ENCODE data around the gene SPOPL.

The SPOPL gene

GRCh38 chr2:138620431-138620830 lies 118.9 kb downstream of the SPOPL start:
- TF ChIP-seq, protein P1, sequence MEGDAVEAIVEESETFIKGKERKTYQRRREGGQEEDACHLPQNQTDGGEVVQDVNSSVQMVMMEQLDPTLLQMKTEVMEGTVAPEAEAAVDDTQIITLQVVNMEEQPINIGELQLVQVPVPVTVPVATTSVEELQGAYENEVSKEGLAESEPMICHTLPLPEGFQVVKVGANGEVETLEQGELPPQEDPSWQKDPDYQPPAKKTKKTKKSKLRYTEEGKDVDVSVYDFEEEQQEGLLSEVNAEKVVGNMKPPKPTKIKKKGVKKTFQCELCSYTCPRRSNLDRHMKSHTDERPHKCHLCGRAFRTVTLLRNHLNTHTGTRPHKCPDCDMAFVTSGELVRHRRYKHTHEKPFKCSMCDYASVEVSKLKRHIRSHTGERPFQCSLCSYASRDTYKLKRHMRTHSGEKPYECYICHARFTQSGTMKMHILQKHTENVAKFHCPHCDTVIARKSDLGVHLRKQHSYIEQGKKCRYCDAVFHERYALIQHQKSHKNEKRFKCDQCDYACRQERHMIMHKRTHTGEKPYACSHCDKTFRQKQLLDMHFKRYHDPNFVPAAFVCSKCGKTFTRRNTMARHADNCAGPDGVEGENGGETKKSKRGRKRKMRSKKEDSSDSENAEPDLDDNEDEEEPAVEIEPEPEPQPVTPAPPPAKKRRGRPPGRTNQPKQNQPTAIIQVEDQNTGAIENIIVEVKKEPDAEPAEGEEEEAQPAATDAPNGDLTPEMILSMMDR (IDR thresholded peaks at IDR 0.05; ENCODE audit: borderline replicate concordance, insufficient read depth, low read depth, low read length), result no peak
- no peak overlapping the region for H3K4me3 ChIP-seq (ENCODE audit: low read depth, low read length)

DNA sequence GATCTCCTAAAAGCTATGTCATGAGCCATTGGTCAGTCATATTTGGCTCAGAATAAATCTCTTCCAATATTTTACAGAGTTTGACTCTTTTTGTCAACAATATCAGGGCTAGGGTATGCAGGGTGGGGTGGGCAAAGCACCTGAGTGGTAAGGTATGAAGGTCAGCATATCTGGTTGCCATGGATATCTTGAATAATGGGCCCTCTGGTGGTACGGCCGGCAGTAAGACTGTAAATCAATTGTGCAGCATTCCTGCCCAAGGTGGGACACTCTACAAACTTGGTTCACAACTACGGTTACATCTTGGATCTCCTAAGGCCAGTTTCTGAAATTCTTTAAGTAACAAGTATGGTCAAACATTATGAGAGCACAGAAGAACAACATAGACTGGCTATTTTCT lies 119.6 kb downstream of the SPOPL start:
- H3K4me3 ChIP-seq (ENCODE audit: low read depth, low read length), result no peak overlapping the region
- TF ChIP-seq, protein P1 (IDR thresholded peaks at IDR 0.05; ENCODE audit: borderline replicate concordance, insufficient read depth, low read depth, low read length), result no peak

- TF ChIP-seq, protein P1 (IDR thresholded peaks at IDR 0.05; ENCODE audit: borderline replicate concordance, insufficient read depth, low read depth, low read length), result no peak
- H3K4me3 ChIP-seq (ENCODE audit: low read depth, low read length), result no peak overlapping the region
These were observed 121.0 kb downstream of the SPOPL start for GRCh38 chr2:138622613-138623012.
